GM12892 (cell line): ENCODE measurements around the gene MFSD2A.

Experiments used
- DNase-seq: peaks from one replicate; pipeline ENCODE4 v3.0.0; 2011; ENCODE audit not compliant: insufficient read length
- FAIRE-seq: peaks from 2 replicates; lab custom pipeline; 2011; peaks lifted over from hg19 to GRCh38; lab: Jason Lieb, UNC
- POLR2A ChIP-seq: IDR thresholded peaks from 2 replicates; pipeline ENCODE4 v1.6.1; 2011; ENCODE audit warnings: low read depth, low read length, control low read depth
- POLR2AphosphoS5 ChIP-seq: IDR thresholded peaks from 2 replicates; pipeline ENCODE4 v1.6.1; 2011; ENCODE audit warnings: low read depth, low read length, control low read depth
- TAF1 ChIP-seq: IDR thresholded peaks from 2 replicates; pipeline ENCODE4 v1.6.1; 2011; ENCODE audit warnings: low read depth, mild to moderate bottlenecking, control low read depth, low read length, borderline replicate concordance

MFSD2A gene

GRCh38 chr1:40017951-40018575 lies 63.1 kb downstream of the MFSD2A start:
- FAIRE-seq: no peak
- TF ChIP-seq TAF1 (no peak), POLR2A (no peak), POLR2AphosphoS5 (no peak)

More at GRCh38 chr1:40017951-40018575, 63.1 kb downstream of the MFSD2A start:
- no peak for DNase-seq
